Measurements from ENCODE around the gene BRWD1. TPM values are rescaled to one million over a fixed set of nuclear protein-coding genes. Genes with fewer than 3 reads are reported as not detected.

BRWD1 gene
- total RNA-seq, 1 experiment from 2014 or later, result 36.0 TPM

GRCh38 chr21:39317134-39318090 lies 4.0 kb upstream of the BRWD1 start:
- no peak for DNase-seq (ENCODE audit: unreplicated experiment)
- intact Hi-C loops (cut with micrococcal nuclease), result no loop called here
- Mint-ChIP-seq H3K4me3 (ENCODE audit: unreplicated experiment) (no peak overlapping the region), H3K9me3 (ENCODE audit: unreplicated experiment) (no peaks in the 10 kb centered on the region), H3K27me3 (ENCODE audit: insufficient read depth, unreplicated experiment) (no peaks in the 10 kb centered on the region), H3K36me3 (ENCODE audit: insufficient read depth, unreplicated experiment) (no peaks in the 10 kb centered on the region), H3K4me1 (ENCODE audit: insufficient read depth, unreplicated experiment) (peaks cover 25% of the 10 kb centered on the region), H3K27ac (ENCODE audit: low read depth, unreplicated experiment) (peak overlapping the region; percentile 1)
- CTCF ChIA-PET, result interaction anchor here (0.6 to 1.7 kb wide), 3 partner anchors 9 to 124 kb away, joined by 4 to 5 read pairs (median 4); no protein-coding TSS in a partner anchor
- no TSS peak for BruUV-seq (replicated peaks)
- no peak for TF ChIP-seq CTCF (IDR thresholded peaks at IDR 0.05; ENCODE audit: unreplicated experiment)
- POLR2A ChIA-PET, result interaction anchor here (0.7 to 7.7 kb wide), 3 partner anchors 17 to 47 kb away, joined by 3 to 226 read pairs (median 3); partner anchors contain the start of gene HMGN1

GRCh38 chr21:39316729-39317128 lies 3.3 kb upstream of the BRWD1 start:
- Mint-ChIP-seq H3K27ac (ENCODE audit: low read depth, unreplicated experiment) (peak overlapping the region; percentile 1), H3K27me3 (ENCODE audit: insufficient read depth, unreplicated experiment) (no peaks in the 10 kb centered on the region), H3K9me3 (ENCODE audit: unreplicated experiment) (no peaks in the 10 kb centered on the region), H3K36me3 (ENCODE audit: insufficient read depth, unreplicated experiment) (peaks cover 6% of the 10 kb centered on the region), H3K4me3 (ENCODE audit: unreplicated experiment) (no peak overlapping the region), H3K4me1 (ENCODE audit: insufficient read depth, unreplicated experiment) (peaks cover 24% of the 10 kb centered on the region)
- intact Hi-C loops (cut with micrococcal nuclease), result no loop called here
- no peak for DNase-seq (ENCODE audit: unreplicated experiment)
- CTCF ChIA-PET, result interaction anchor here (0.7 to 1.7 kb wide), 2 partner anchors 10 to 71 kb away, joined by 4 read pairs; no protein-coding TSS in a partner anchor
- no peak for TF ChIP-seq CTCF (IDR thresholded peaks at IDR 0.05; ENCODE audit: unreplicated experiment)
- BruUV-seq (replicated peaks), result no TSS peak
- POLR2A ChIA-PET, result interaction anchor here (0.8 to 7.7 kb wide), 3 partner anchors 30 to 64 kb away, joined by 3 to 226 read pairs (median 3); partner anchors contain the start of gene HMGN1

DNA sequence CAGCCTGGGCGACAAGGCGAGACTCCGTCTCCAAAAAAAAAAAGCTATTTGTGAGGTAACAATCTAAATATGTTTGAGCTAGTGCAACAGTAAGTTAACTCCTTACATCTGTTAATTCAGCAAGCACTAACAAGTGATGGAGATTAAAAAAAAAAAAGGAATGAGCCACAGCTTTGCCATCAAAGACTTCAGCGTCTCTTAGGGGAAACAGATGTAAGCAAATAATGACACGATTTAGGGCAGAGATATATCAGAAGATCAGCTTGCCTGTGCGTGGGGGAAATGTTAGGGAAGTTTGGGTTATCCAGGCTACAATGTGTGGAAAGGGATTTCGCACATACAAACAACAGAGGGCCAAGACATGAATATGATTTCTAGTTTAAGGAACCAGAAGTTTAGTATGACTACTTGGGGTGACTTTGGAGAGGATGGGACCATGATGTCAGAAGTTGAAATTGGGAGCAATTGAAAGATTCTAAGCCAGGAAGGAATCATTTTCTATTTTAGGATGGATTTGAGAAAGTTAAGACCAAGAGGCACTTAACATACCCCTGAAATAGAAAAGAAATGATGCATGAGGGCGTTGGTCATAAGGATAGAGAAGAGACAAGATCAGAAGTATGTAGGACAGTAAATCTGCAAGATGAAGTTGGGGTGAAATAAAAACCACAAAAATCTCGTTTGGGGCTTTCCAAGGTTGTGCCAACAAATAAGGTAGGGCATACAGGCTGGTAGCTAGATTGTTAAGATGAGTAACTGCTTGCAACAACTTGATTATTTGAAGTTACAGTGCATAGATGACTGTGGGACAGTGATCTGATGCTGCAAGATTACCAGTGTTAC lies 2.4 kb upstream of the BRWD1 start:
- peak overlapping the region; percentile 1 for H3K27ac Mint-ChIP-seq (ENCODE audit: low read depth, unreplicated experiment)
- peaks cover 20% of the 10 kb centered on the region for H3K4me1 Mint-ChIP-seq (ENCODE audit: insufficient read depth, unreplicated experiment)
- H3K36me3 Mint-ChIP-seq (ENCODE audit: insufficient read depth, unreplicated experiment), result peaks cover 15% of the 10 kb centered on the region
- POLR2A ChIA-PET, result interaction anchor here (0.8 to 7.7 kb wide), 8 partner anchors 15 to 131 kb away, joined by 3 to 226 read pairs (median 6); partner anchors contain the start of genes HMGN1 and PSMG1
- BruUV-seq (replicated peaks), result no TSS peak
- CTCF ChIA-PET, result interaction anchor here (0.7 to 1.4 kb wide), 2 partner anchors 72 to 124 kb away, joined by 4 read pairs; no protein-coding TSS in a partner anchor
- DNase-seq (ENCODE audit: unreplicated experiment), result peak; percentile 21
- intact Hi-C loops (cut with micrococcal nuclease), result no loop called here
- no peaks in the 10 kb centered on the region for H3K27me3 Mint-ChIP-seq (ENCODE audit: insufficient read depth, unreplicated experiment)
- no peak for TF ChIP-seq CTCF (IDR thresholded peaks at IDR 0.05; ENCODE audit: unreplicated experiment)
- H3K9me3 Mint-ChIP-seq (ENCODE audit: unreplicated experiment), result no peaks in the 10 kb centered on the region
- H3K4me3 Mint-ChIP-seq (ENCODE audit: unreplicated experiment), result peak overlapping the region; percentile 1

Measured in MCF 10A (cell line).